Measurements from ENCODE around the gene PRG3.
"Not testable (repeated sequence)": the region's sequence is repeated elsewhere in the genome, so short reads cannot be mapped to it uniquely, and the experiment has no call there.

The PRG3 gene

DNA sequence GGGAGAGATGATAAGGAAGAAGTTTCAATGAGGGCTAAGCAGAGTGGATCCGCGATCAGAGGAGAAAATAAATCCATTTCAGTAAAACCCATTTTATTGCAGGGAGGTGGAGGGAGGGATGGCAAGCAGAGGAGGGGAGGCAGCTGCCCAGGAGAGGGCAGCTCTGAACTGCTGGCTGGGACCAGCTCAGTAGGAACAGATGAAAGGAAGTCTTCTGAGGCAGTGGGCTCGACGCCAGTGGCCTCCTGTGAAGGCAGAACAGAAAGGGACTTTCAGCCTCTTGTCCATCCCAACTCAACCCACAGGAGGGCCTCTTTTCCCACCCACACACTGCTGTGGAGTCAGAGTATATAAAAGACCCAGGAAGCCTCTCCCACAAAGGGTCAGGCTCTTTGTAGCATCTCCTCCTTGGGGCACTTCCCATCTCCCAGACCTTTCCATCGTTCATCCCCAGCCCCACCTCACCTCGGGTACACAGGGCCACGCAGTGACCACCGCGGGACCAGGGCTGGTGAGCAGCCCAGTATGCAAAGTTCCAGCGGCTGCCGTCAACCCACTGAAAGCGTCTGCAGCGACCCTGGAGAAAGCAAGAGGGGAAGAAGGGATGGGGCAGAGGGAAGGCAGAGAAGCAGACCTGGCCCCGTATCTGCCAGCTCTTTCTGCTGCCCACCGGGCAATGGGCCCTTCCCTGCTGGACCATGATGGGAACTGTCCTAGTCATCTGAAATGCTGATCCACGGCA, 6.5 kb upstream of the PRG3 start:
- DNase-seq, result no peak

- no peak for DNase-seq
These were observed 5.4 kb upstream of the PRG3 start for GRCh38 chr11:57386178-57386940.

- DNase-seq, result peak in 1 of 2 experiments; percentile 11
These were observed 1.2 kb downstream of the PRG3 start for GRCh38 chr11:57379732-57380131.

- no peak for DNase-seq
These were observed 2.8 kb downstream of the PRG3 start for GRCh38 chr11:57378186-57378585.

DNA sequence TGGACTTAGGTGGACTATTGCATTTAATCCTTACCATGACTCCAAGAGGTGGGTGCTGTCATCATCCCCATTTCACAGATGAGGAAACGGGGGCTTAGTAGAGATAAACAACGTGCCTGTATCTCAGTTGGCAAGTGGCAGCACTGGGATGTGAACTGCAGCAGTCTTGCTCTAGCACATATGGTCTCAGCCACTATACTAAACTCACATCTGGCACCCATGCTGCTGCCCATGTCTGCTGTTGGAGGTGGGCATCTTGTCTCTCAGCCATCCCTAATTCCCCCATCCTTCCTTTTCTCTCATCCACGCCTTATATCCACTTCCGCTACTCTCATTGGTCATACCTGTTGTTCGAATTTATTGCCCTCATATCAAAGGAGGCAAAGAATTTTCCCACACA, 3.8 kb downstream of the PRG3 start:
- DNase-seq, result no peak

GRCh38 chr11:57376095-57377090, 4.6 kb downstream of the PRG3 start:
- no peak for DNase-seq

DNA sequence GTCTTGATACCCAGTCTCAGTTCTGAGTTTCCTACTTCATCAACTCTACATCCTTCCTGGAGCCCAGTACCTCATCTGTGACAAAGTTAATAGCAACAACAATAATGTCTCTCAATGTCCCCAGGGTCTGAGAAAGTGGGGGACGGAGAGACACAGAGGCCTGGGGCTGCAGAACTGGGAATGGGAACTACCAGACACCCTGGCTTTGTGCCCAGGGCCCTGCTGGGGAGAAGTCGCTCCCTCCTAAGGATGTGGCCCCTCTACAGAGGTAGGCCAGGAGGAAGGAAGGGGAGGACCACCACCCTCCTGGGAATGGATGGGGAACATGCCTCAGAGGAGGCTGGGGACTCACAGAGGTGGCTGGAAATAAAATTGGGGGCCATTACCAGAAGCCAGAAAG, 5.5 kb downstream of the PRG3 start:
- DNase-seq, result no peak

DNA sequence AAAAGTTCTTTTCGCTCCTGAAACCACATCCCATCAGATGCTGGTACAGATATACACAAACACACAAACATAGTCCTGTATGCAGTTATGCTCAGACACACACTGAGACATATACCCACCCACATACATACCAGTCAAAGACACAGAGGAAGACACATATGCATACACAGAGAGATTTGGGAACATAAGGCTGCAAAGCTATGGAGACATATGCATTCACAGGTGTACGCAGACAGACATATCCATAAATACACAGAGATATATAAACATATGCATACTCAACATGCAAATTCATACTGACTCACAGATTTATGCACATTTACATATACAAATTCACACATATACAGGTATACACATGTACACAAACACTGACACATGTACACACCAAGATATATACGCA, 6.0 kb downstream of the PRG3 start:
- no peak for DNase-seq

DNA sequence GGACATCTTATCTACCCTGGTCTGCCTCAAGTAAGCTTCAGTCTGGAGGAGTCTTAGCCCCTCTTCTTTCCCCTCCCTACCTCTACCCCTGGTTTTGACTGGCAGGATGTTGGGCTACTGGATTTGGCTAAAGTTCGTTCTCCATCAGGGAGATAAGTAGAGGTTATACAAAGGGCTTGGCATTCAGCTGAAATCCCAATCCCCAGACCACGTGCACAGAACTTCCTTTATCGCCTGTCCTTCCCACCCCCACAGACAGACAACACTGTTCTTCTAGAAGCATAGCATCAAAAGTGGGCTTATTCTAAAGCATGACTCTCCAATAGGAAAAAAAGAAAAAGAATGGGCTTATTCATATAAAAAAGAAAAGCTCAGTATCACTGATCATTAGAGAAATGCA, 7.8 kb downstream of the PRG3 start:
- no peak for DNase-seq

- DNase-seq, result no peak
These were observed 10.0 kb downstream of the PRG3 start for GRCh38 chr11:57370941-57371340.

- no peak for DNase-seq
These were observed 10.7 kb downstream of the PRG3 start for GRCh38 chr11:57370251-57370650.

GRCh38 chr11:57368845-57369232, 12.1 kb downstream of the PRG3 start:
- DNase-seq, result no peak

DNA sequence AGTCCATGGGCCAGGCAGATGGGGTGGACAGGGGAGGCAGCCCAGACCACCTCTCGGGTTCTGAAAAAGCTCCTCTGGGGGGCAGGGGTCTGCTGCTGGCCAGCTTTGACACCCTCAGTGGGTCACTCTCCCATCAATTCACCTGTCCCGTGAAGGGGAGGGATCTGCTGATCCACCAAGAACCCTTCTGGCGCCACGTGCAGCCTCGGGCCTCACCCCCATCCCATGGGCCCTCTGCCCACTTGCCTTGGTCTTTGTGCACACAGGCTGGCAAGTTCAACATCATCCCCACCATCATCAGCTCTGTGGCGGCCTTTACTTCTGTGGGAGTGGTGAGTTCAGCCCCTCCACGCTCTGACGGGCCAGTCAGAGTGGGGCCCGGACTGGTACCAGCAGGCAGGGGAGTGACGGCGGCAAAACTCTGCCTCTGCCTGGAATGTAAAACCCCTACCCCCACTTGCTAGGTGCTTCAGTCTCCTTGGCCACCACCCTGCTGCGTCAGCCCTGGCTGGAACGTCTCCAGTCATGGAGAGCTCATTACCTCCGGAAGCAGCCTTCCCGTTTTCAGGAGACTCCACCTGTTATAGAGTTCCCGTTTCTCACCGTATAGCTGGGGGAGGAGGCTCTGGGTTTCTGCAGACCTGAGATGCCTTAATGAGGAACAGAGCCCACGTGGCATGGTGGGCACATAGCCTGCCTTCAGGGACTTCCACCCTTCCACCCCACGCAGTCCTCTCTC, 12.7 kb downstream of the PRG3 start:
- DNase-seq, result peak in 1 of 2 experiments; percentile 29

- DNase-seq, result no peak
These were observed 15.9 kb downstream of the PRG3 start for GRCh38 chr11:57364851-57365660.

- DNase-seq, result no peak
These were observed 17.5 kb downstream of the PRG3 start for GRCh38 chr11:57363131-57364080.

DNA sequence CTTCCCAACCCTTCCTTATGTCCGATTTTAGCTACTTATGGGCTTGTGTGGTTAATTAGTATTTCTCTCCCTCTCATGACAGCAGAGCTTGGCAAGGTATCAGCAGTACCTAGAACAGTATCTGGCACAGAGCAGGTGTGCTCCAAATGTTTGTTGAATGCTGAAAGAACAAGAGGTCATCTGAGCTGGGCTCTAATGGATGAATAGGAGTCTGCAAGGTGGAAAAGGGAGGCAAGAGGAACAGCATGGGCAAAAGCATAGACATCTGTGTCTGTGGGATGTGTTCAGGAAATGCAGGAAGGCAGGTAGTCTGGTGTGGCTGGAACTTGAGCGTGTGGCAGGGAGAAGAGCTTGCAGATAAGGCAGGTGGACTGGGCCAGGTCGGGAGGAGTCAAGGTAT, 19.0 kb downstream of the PRG3 start:
- no peak for DNase-seq

DNA sequence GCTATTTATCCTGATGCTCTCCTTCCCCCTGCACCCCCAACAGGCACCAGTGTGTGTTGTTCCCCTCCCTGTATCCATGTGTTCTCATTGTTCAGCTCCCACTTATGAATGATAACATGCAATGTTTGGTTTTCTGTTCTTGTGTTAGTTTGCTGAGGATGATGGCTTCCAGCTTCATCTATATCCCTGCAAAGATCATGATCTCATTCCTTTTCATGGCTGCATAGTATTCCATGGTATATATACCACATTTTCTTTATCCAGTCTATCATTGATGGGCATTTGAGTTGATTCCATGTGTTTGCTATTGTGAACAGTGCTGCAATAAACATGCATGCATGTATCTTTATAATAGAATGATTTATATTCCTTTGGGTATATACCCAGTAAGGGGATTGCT, 19.5 kb downstream of the PRG3 start:
- DNase-seq, result not testable (repeated sequence)

- DNase-seq, result no peak
These were observed 20.0 kb downstream of the PRG3 start for GRCh38 chr11:57360991-57361390.

GRCh38 chr11:57359896-57360690, 20.9 kb downstream of the PRG3 start:
- no peak for DNase-seq

DNA sequence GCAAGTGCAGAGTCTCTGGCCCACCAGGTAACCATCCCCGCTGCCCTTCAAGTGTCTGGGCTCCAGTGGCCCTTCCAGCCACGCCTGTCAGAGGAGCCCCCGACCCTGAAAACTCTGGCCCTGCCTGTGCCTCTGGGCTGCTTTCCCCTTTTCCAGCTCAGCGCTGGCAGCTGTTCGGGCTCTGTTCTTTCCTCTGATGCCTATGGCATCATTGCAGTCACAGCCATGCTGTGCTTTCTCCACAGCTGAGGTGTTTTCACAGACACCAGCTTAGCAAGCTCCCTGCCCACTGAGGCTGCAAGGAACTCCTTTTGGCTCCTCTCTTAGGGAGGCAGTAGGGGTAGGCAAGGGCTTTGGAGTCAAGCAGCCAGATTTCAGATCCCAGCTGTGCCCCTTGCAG, 21.6 kb downstream of the PRG3 start:
- DNase-seq, result no peak
